Parathyroid adenoma (tissue), 2 donors: Measurements from ENCODE around the gene LIPG.

Source experiments
- H2AFZ ChIP-seq: fragments of 300-600 bp; sonication (generic); one replicate; pipeline ENCODE4 v1.7.0; 2017; ENCODE audit warnings: antibody characterized with exemption, mild to moderate bottlenecking
- H3K27ac ChIP-seq: fragments of 300-600 bp; sonication (generic); one replicate; pipeline ENCODE4 v1.7.0; 2017
- H3K27me3 ChIP-seq: fragments of 300-600 bp; sonication (generic); one replicate; pipeline ENCODE4 v1.7.0; 2017; ENCODE audit warnings: low read length; ENCODE audit not compliant: control insufficient read depth, insufficient read depth
- H3K36me3 ChIP-seq: fragments of 300-600 bp; sonication (generic); one replicate; pipeline ENCODE4 v1.7.0; 2017; ENCODE audit warnings: low read length; ENCODE audit not compliant: control insufficient read depth, insufficient read depth
- H3K4me1 ChIP-seq: fragments of 300-600 bp; sonication (generic); one replicate; pipeline ENCODE4 v1.7.0; 2017; ENCODE audit warnings: control low read depth
- H3K4me2 ChIP-seq: fragments of 300-600 bp; sonication (generic); one replicate; pipeline ENCODE4 v1.7.0; 2017; ENCODE audit warnings: low read length
- H3K4me3 ChIP-seq: fragments of 300-600 bp; sonication (generic); one replicate; pipeline ENCODE4 v1.7.0; 2017; ENCODE audit warnings: low read depth, low read length
- H3K79me2 ChIP-seq: fragments of 300-600 bp; sonication (generic); one replicate; pipeline ENCODE4 v1.7.0; 2017; ENCODE audit warnings: control low read depth
- H3K9ac ChIP-seq: fragments of 300-600 bp; sonication (generic); one replicate; pipeline ENCODE4 v1.7.0; 2017; ENCODE audit warnings: mild to moderate bottlenecking
- H3K9me3 ChIP-seq: fragments of 300-600 bp; sonication (generic); one replicate; pipeline ENCODE4 v1.7.0; 2017; ENCODE audit warnings: low read length; ENCODE audit not compliant: control insufficient read depth
- CTCF ChIP-seq: fragments of 300-600 bp; sonication (generic); IDR thresholded peaks from one replicate; pipeline ENCODE4 v1.7.0; 2017; ENCODE audit warnings: antibody characterized with exemption, mild to moderate bottlenecking
- donor health status: primary hyperparathyroidism.

LIPG gene

GRCh38 chr18:49632588-49632987 lies 70.7 kb downstream of the LIPG start:
- no peak overlapping the region for H3K4me3 ChIP-seq
- no peak overlapping the region for H3K9ac ChIP-seq
- no peaks in the 10 kb centered on the region for H3K36me3 ChIP-seq
- H3K9me3 ChIP-seq = no peaks in the 10 kb centered on the region
- no peaks in the 10 kb centered on the region for H3K4me1 ChIP-seq
- no peak overlapping the region for H3K27ac ChIP-seq
- no peaks in the 10 kb centered on the region for H3K79me2 ChIP-seq
- no peaks in the 10 kb centered on the region for H3K27me3 ChIP-seq
- H2AFZ ChIP-seq = no peak overlapping the region
- no peak overlapping the region for H3K4me2 ChIP-seq
- TF ChIP-seq CTCF = no peak

- H3K79me2 ChIP-seq = no peaks in the 10 kb centered on the region
- no peaks in the 10 kb centered on the region for H3K36me3 ChIP-seq
- no peak overlapping the region for H3K4me2 ChIP-seq
- H3K9ac ChIP-seq = no peak overlapping the region
- no peaks in the 10 kb centered on the region for H3K27me3 ChIP-seq
- H3K4me3 ChIP-seq = no peak overlapping the region
- H3K27ac ChIP-seq = no peak overlapping the region
- H2AFZ ChIP-seq = no peak overlapping the region
- no peak for TF ChIP-seq CTCF
- no peaks in the 10 kb centered on the region for H3K4me1 ChIP-seq
- no peaks in the 10 kb centered on the region for H3K9me3 ChIP-seq
These were observed 76.4 kb downstream of the LIPG start for GRCh38 chr18:49638209-49638785.

- Histone ChIP-seq H3K4me2 (no peak overlapping the region), H3K27me3 (no peaks in the 10 kb centered on the region), H3K4me3 (no peak overlapping the region), H2AFZ (no peak overlapping the region), H3K27ac (no peak overlapping the region), H3K79me2 (no peaks in the 10 kb centered on the region), H3K4me1 (no peaks in the 10 kb centered on the region), H3K36me3 (no peaks in the 10 kb centered on the region), H3K9me3 (no peaks in the 10 kb centered on the region), H3K9ac (no peak overlapping the region)
- no peak for TF ChIP-seq CTCF
These were observed 77.2 kb downstream of the LIPG start for GRCh38 chr18:49638891-49639557.

- no peak overlapping the region for H3K9ac ChIP-seq
- no peak for TF ChIP-seq CTCF
- no peaks in the 10 kb centered on the region for H3K27me3 ChIP-seq
- H3K9me3 ChIP-seq = no peaks in the 10 kb centered on the region
- H3K27ac ChIP-seq = no peak overlapping the region
- H3K36me3 ChIP-seq = no peaks in the 10 kb centered on the region
- no peak overlapping the region for H2AFZ ChIP-seq
- no peaks in the 10 kb centered on the region for H3K79me2 ChIP-seq
- no peaks in the 10 kb centered on the region for H3K4me1 ChIP-seq
- no peak overlapping the region for H3K4me2 ChIP-seq
- H3K4me3 ChIP-seq = no peak overlapping the region
These were observed 78.0 kb downstream of the LIPG start for GRCh38 chr18:49639643-49640391.
